Measurements from ENCODE around the gene TREM2.

Gene TREM2

DNA sequence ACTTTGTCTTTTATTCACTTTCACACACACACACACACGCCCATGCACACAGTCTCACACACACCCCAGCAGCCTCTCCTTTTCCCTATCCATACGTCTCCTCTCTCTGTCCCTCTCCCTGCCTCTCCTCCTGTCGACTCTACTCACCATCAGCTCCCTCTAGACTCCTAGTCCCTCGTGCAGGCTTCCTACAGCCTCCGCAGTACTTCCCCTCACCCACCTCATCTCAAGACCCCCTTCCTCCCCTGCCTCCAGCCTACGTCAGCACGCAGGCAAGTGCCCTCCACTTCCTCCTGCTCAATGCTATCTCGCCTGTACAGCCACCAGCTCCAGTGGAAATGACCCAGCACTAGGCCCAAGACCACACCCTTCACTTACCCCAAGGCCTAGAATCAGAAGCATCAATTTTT is 38.9 kb upstream of the TREM2 start:
- H3K27ac ChIP-seq (ENCODE audit: poor library complexity, severe bottlenecking) = no peak overlapping the region
- no peaks in the 10 kb centered on the region for H3K4me1 ChIP-seq (ENCODE audit: insufficient read depth, poor library complexity, severe bottlenecking)
- ATAC-seq (ENCODE audit: low read depth) = no peak
- no peaks in the 10 kb centered on the region for H3K27me3 ChIP-seq (ENCODE audit: insufficient read depth, poor library complexity, severe bottlenecking)
- H3K36me3 ChIP-seq (ENCODE audit: low read depth) = no peaks in the 10 kb centered on the region
- H3K4me3 ChIP-seq (ENCODE audit: severe bottlenecking) = no peak overlapping the region
- no peaks in the 10 kb centered on the region for H3K9me3 ChIP-seq (ENCODE audit: severe bottlenecking)
- TF ChIP-seq, protein P1, sequence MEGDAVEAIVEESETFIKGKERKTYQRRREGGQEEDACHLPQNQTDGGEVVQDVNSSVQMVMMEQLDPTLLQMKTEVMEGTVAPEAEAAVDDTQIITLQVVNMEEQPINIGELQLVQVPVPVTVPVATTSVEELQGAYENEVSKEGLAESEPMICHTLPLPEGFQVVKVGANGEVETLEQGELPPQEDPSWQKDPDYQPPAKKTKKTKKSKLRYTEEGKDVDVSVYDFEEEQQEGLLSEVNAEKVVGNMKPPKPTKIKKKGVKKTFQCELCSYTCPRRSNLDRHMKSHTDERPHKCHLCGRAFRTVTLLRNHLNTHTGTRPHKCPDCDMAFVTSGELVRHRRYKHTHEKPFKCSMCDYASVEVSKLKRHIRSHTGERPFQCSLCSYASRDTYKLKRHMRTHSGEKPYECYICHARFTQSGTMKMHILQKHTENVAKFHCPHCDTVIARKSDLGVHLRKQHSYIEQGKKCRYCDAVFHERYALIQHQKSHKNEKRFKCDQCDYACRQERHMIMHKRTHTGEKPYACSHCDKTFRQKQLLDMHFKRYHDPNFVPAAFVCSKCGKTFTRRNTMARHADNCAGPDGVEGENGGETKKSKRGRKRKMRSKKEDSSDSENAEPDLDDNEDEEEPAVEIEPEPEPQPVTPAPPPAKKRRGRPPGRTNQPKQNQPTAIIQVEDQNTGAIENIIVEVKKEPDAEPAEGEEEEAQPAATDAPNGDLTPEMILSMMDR (IDR thresholded peaks at IDR 0.05; ENCODE audit: poor library complexity, severe bottlenecking) = no peak
- DNase-seq (ENCODE audit: low spot score) = no peak

DNA sequence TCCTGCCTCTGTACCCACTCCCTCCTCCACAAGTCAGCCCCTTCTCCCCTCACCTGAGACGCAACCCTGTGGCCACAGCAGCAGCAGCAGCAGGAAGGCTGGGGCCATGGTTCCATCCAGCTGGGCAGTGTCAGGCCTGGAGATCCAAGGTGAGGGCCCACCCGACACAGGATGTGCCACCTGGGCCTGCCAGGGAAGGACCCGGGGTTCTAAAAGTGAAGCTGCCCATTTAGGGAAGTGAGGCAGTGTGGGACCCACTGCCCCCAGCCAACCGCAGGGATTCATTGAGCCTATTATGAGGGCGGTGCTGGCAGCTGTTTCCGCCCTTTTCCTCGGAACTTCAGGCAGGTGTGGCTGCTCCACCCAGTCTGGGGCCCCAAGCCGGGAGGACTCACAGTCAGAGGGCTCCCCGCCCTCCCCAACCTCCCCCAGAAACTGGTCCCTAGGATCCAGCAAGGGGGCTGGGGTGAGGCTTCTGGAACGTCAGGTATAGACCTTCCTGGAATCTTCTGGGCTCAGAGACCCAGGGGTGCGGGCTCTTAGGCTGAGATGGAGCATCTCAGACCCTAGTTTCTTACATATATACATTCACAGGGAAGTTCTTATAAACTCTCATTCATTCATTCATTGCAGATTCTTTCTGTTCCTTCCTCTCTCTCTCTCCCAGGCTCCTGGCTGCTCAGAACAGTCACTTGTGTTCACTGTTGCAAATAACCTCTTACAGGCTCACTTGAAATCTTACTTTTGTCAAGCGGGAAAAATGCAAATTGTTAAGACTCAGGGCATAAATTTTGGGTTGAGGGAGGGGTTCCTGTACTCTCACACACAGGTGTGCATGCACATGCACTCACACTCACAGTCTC is 38.2 kb upstream of the TREM2 start, which contains the start of gene TREML2:
Gene TREML2 (minus strand): TSS at position 249 of the 863 bp plus-strand sequence. CDS start 141 bp downstream, at position 108.
- Histone ChIP-seq H3K4me1 (ENCODE audit: insufficient read depth, poor library complexity, severe bottlenecking) (no peaks in the 10 kb centered on the region), H3K27ac (ENCODE audit: poor library complexity, severe bottlenecking) (no peak within 1 kb of the TSS), H3K4me3 (ENCODE audit: severe bottlenecking) (no peak within 1 kb of the TSS), H3K36me3 (ENCODE audit: low read depth) (no peaks in the 10 kb centered on the region), H3K27me3 (ENCODE audit: insufficient read depth, poor library complexity, severe bottlenecking) (peaks cover 2% of the 10 kb centered on the region), H3K9me3 (ENCODE audit: severe bottlenecking) (no peaks in the 10 kb centered on the region)
- TF ChIP-seq, protein P1 (IDR thresholded peaks at IDR 0.05; ENCODE audit: poor library complexity, severe bottlenecking) = no peak
- ATAC-seq (ENCODE audit: low read depth) (no peak), DNase-seq (ENCODE audit: low spot score) (no peak)

DNA sequence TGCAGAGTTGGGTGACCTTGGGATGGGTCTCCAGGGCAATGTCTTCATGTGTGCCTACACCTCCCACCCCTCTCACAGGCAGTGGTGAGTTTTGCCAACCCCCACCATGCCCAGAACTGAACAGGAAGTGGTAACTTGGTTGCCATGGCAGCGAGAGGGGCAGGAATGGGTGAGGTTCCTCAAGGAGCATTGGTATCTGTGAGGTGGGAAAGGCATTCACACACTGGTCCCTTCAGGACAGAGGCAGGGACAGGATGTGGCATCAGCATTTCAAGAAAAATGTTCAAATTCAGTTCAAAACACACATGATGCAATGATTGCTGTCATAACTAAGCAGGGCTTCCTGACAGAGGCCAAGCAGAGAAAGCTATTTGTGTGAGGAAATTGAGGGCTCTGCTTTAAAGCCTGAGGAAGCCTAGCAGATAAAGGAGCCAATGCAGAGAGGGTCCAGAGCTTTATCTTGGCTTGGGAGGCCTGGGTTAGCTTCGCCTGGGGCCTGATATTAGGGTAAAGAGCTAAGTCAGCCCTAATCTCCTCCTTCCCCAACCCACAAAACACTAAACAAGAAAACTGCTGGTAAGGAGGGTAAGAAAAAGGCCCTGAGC is 37.5 kb upstream of the TREM2 start:
- Histone ChIP-seq H3K27me3 (ENCODE audit: insufficient read depth, poor library complexity, severe bottlenecking) (peaks cover 5% of the 10 kb centered on the region), H3K4me1 (ENCODE audit: insufficient read depth, poor library complexity, severe bottlenecking) (no peaks in the 10 kb centered on the region), H3K9me3 (ENCODE audit: severe bottlenecking) (no peaks in the 10 kb centered on the region), H3K4me3 (ENCODE audit: severe bottlenecking) (no peak overlapping the region), H3K27ac (ENCODE audit: poor library complexity, severe bottlenecking) (no peak overlapping the region), H3K36me3 (ENCODE audit: low read depth) (no peaks in the 10 kb centered on the region)
- TF ChIP-seq, protein P1 (IDR thresholded peaks at IDR 0.05; ENCODE audit: poor library complexity, severe bottlenecking) = no peak
- ATAC-seq (ENCODE audit: low read depth) (peak; percentile 21; the same call in 1 of the 3 replicates), DNase-seq (ENCODE audit: low spot score) (no peak)

DNA sequence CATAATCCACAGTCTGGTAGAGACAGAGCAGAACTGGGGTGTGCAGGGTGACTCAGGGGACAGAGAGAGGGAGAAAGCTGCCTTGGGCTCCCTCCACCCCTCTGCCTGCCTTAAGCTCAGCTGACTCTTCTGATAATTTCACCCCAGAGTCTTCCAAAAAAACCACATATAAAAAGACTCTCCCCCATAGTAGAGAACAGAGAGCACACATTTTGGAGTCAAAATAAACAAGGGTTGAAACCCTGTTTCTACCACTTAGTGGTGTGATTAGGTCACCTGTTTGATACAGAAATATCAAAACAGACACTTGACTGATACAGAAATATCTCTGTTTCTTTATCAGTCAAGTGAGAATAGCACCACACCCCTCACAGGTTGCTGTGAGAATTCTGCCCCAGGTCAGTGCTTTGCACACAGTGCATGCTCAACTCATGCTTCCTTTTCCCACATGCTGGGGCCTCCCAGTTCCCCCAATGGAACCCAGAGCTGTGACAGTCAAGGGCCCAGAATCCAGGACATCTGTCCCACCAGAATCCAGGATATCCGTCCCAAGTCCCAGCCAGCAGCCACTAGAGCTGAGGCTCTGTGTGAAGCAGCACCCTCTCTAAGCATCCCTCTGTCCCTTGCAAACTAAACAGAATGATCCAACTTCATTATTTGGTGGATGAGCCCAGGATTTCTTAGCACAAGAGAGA is 36.8 kb upstream of the TREM2 start:
- DNase-seq (ENCODE audit: low spot score) = no peak
- Histone ChIP-seq H3K4me1 (ENCODE audit: insufficient read depth, poor library complexity, severe bottlenecking) (no peaks in the 10 kb centered on the region), H3K27ac (ENCODE audit: poor library complexity, severe bottlenecking) (no peak overlapping the region), H3K27me3 (ENCODE audit: insufficient read depth, poor library complexity, severe bottlenecking) (peaks cover 5% of the 10 kb centered on the region), H3K9me3 (ENCODE audit: severe bottlenecking) (no peaks in the 10 kb centered on the region), H3K4me3 (ENCODE audit: severe bottlenecking) (no peak overlapping the region), H3K36me3 (ENCODE audit: low read depth) (no peaks in the 10 kb centered on the region)
- no peak for ATAC-seq (ENCODE audit: low read depth)
- TF ChIP-seq, protein P1 (IDR thresholded peaks at IDR 0.05; ENCODE audit: poor library complexity, severe bottlenecking) = no peak

Measured in RWPE2 (cell line).